Measurements from ENCODE around the gene GPX7. TPM values are rescaled to one million over a fixed set of nuclear protein-coding genes. Genes with fewer than 3 reads are reported as not detected.
"Not testable (repeated sequence)": the region's sequence is repeated elsewhere in the genome, so short reads cannot be mapped to it uniquely, and the experiment has no call there.

GPX7 gene
- total RNA-seq, 1 experiment from 2014 or later = 9.9 TPM

GRCh38 chr1:52572387-52572786, 29.8 kb upstream of the GPX7 start (continued):
- TF ChIP-seq ZNF532 (CRISPR knock-in tag; IDR thresholded peaks at IDR 0.05; ENCODE audit: borderline replicate concordance) (no peak), FOXP4 (CRISPR knock-in tag; IDR thresholded peaks at IDR 0.05) (no peak)

- Mint-ChIP-seq H3K9me3 (0 out of 2 replicates have a peak, but pooled peaks cover 8% of the 10 kb centered on the region), H3K36me3 (no peaks in the 10 kb centered on the region), H3K4me3 (no peak overlapping the region), H3K27ac (no peak overlapping the region), H3K27me3 (ENCODE audit: low read depth) (peaks cover 2% of the 10 kb centered on the region; the same call in 1 of the 2 replicates), H3K4me1 (peaks cover 2% of the 10 kb centered on the region; the same call in 1 of the 2 replicates)
- POLR2A ChIA-PET = no interaction called here
- ATAC-seq (no peak), DNase-seq (ENCODE audit: low spot score) (no peak)
- CTCF ChIA-PET = no interaction called here
- TF ChIP-seq ZNF317 (CRISPR knock-in tag; IDR thresholded peaks at IDR 0.05; ENCODE audit: borderline replicate concordance, low read depth) (no peak), PRDM15 (CRISPR knock-in tag; IDR thresholded peaks at IDR 0.05) (no peak), E2F1 (CRISPR knock-in tag; IDR thresholded peaks at IDR 0.05) (no peak), IRF1 (CRISPR knock-in tag; IDR thresholded peaks at IDR 0.05) (no peak), NFYB (CRISPR knock-in tag; conservative IDR thresholded peaks at IDR 0.05; ENCODE audit: low read depth) (no peak)
Measured at GRCh38 chr1:52574594-52574993, 27.6 kb upstream of the GPX7 start.

- 0 out of 2 replicates have a peak, but pooled peaks cover 8% of the 10 kb centered on the region for H3K9me3 Mint-ChIP-seq
- H3K4me1 Mint-ChIP-seq = no peaks in the 10 kb centered on the region
- H3K27me3 Mint-ChIP-seq (ENCODE audit: low read depth) = peaks cover 2% of the 10 kb centered on the region; the same call in 1 of the 2 replicates
- no peak overlapping the region for H3K4me3 Mint-ChIP-seq
- DNase-seq (ENCODE audit: low spot score) (no peak), ATAC-seq (no peak)
- no peak overlapping the region for H3K27ac Mint-ChIP-seq
- H3K36me3 Mint-ChIP-seq = no peaks in the 10 kb centered on the region
- CTCF ChIA-PET = no interaction called here
- TF ChIP-seq TCF7 (CRISPR knock-in tag; IDR thresholded peaks at IDR 0.05; ENCODE audit: low read depth) (no peak), ZNF219 (CRISPR knock-in tag; IDR thresholded peaks at IDR 0.05; ENCODE audit: borderline replicate concordance) (no peak), ZNF121 (CRISPR knock-in tag; IDR thresholded peaks at IDR 0.05) (peak; percentile 46; the same call in 1 of the 2 replicates)
- POLR2A ChIA-PET = no interaction called here
Measured at GRCh38 chr1:52576074-52576473, 26.1 kb upstream of the GPX7 start.

GRCh38 chr1:52578066-52578465, 24.1 kb upstream of the GPX7 start:
- not testable (repeated sequence) for H3K36me3 Mint-ChIP-seq; H3K9me3 Mint-ChIP-seq; DNase-seq (ENCODE audit: low spot score); H3K4me3 Mint-ChIP-seq; H3K27ac Mint-ChIP-seq; ATAC-seq; H3K27me3 Mint-ChIP-seq (ENCODE audit: low read depth); H3K4me1 Mint-ChIP-seq
- POLR2A ChIA-PET = interaction anchor here (0.7 kb wide), 1 partner anchor 327 kb away, joined by 4 read pairs; no protein-coding TSS in a partner anchor
- CTCF ChIA-PET = interaction anchor here (0.6 to 1.0 kb wide), 2 partner anchors 24 to 1233 kb away, joined by 3 to 4 read pairs; no protein-coding TSS in a partner anchor
